Pancreas (tissue), 10 donors: ENCODE data around the gene TRIML2. TPM values are rescaled to one million over a fixed set of nuclear protein-coding genes. Genes with fewer than 3 reads are reported as not detected.

Source experiments
- ATAC-seq, 4 donors: fragments of 200-7000 bp; cut with Tn5 transposase; one replicate each; pipeline versions ENCODE4 v1.8.0 to v1.9.1; 2020; ENCODE audit warnings: mild to moderate bottlenecking in 4 of 4, moderate library complexity in 4 of 4
- DNase-seq, 6 donors: peaks; one replicate each; pipeline ENCODE4 v3.0.0-alpha.2; 2020
- FAIRE-seq: peaks from 2 replicates; lab custom pipeline; 2012; peaks lifted over from hg19 to GRCh38; lab: Jason Lieb, UNC
- H3K27ac ChIP-seq, 4 donors: fragments of 200-600 bp; sonication (generic); 1 replicate in 3 of 4; 2 replicates in 1 of 4; pipeline versions ENCODE4 v1.5.0 to v1.8.0; 2020
- H3K27me3 ChIP-seq, 4 donors: fragments of 200-600 bp; one replicate each; pipeline ENCODE4 v1.8.0; 2021
- H3K36me3 ChIP-seq, 3 donors: fragments of 200-600 bp; sonication (generic) in 1 of 3; one replicate each; pipeline versions ENCODE4 v1.5.0 to v1.8.0; 2020 to 2021
- H3K4me1 ChIP-seq, 3 donors: fragments of 200-600 bp; one replicate each; pipeline ENCODE4 v1.8.0; 2021
- H3K4me3 ChIP-seq, 4 donors: fragments of 200-600 bp; sonication (generic) in 2 of 4; one replicate each; pipeline versions ENCODE4 v1.5.0 to v1.8.0; 2020 to 2021
- H3K9me3 ChIP-seq, 4 donors: fragments of 200-600 bp; one replicate each; pipeline ENCODE4 v1.8.0; 2021
- WGBS, 2 donors: extraction: QIAGEN DNeasy Blood & Tissue Kit; methylation state at CpG; one replicate each; pipeline ENCODE4 v1.1.7; 2013; 5-methylcytosine and 5-hydroxymethylcytosine counted together
- intact Hi-C, 3 donors: fragments of 100-400 bp; cut with DNase I; formaldehyde crosslinking; loops; one replicate each; pipeline versions ENCODE4 v1.11.1 to v1.14.2; 2022
- polyA plus RNA-seq, 2 donors: library from polyadenylated mRNA; stranded (reverse); fragments of 200-250 nt; gene quantifications; one replicate each; pipeline ENCODE4 v1.2.3, GENCODE V29; 2013
- total RNA-seq, 6 donors: library from RNA; stranded (reverse); fragmentation: NEBNext Ultra II Directional in 4 of 6; extraction: Animal tissue kit (Norgen Biotek cat#: 25700) in 4 of 6; gene quantifications; one replicate each; pipeline versions ENCODE4 v1.2.1 to v1.2.4, GENCODE V29; 2021 to 2023
- TF ChIP-seq, protein P1 (sequence below), 4 donors: fragments of 200-600 bp; sonication (generic) in 3 of 4; IDR thresholded peaks; one replicate each; pipeline versions ENCODE4 v1.5.0 to v1.8.0; 2021; ENCODE audit warnings: antibody characterized with exemption in 4 of 4
- donor health status: healthy with polysubstance abuse.
- donor health status: DM: no; HTN: no; CAD: no; lungs with moderate emphysema.
- donor health status: DM: no; HTN: no; CAD: no.
- donor health status: control.
- donor health status: control.
- donor health status: Bipolar disorder and iron deficiency.
- donor health status: DM: yes; HTN: yes; CAD: no.
- donor health status: DM: no; HTN: no; CAD: no.
- donor health status: DM: no; HTN: no; CAD: no.
- donor health status: DM: yes; HTN: yes; CAD: no.

Gene TRIML2
- total and polyA plus RNA-seq, 8 donors = not detected

DNA sequence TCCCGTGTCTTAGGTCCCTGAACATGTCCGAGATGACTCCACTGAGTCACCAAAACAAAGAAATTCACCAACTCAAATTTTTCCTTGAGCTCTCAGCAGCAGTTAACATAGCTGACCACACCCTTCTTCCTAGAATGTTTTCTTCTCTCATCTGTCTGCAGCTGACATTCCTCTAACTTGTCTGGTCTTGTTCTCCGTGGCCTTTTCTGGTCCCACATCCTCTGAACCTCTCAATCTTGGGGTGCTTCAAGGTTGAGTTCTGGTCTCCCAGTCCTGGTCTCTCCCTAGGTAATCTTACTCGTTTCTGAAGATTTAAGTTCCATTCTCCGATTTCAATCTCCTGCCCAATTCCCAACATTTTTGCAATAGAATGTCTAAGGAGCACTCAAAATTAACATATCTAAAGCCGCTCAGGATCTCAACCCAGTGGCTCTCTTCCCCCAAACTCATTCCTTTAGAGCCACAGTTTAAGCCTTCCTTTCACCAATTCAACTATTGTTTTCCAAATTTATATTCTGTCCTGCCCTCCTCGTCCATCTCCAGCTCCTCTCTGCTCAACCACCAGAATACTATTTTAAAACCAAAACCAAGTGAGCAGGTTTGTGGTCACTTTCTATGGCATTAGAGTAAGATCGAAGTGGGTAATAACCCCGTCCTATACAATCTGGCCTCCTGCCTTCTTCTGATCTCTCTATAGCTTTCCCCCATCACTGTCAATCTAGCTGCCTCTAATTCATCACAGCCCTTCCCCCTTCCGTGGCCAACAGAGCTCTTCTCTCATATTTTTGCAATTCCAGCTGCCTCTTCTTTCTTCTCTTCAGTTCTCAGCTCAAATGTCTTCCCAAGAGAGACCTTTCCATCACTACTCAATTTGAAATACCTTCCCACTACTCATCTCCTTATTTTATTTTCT is 1.2 kb downstream of the TRIML2 start:
- Histone ChIP-seq H3K27ac (no peak overlapping the region), H3K36me3 (no peaks in the 10 kb centered on the region), H3K4me1 (no peaks in the 10 kb centered on the region), H3K9me3 (no peaks in the 10 kb centered on the region), H3K4me3 (no peak overlapping the region), H3K27me3 (no peaks in the 10 kb centered on the region)
- FAIRE-seq (no peak), DNase-seq (no peak), ATAC-seq (no peak)
- TF ChIP-seq, protein P1, sequence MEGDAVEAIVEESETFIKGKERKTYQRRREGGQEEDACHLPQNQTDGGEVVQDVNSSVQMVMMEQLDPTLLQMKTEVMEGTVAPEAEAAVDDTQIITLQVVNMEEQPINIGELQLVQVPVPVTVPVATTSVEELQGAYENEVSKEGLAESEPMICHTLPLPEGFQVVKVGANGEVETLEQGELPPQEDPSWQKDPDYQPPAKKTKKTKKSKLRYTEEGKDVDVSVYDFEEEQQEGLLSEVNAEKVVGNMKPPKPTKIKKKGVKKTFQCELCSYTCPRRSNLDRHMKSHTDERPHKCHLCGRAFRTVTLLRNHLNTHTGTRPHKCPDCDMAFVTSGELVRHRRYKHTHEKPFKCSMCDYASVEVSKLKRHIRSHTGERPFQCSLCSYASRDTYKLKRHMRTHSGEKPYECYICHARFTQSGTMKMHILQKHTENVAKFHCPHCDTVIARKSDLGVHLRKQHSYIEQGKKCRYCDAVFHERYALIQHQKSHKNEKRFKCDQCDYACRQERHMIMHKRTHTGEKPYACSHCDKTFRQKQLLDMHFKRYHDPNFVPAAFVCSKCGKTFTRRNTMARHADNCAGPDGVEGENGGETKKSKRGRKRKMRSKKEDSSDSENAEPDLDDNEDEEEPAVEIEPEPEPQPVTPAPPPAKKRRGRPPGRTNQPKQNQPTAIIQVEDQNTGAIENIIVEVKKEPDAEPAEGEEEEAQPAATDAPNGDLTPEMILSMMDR (IDR thresholded peaks at IDR 0.05) = no peak
- intact Hi-C loops = no loop called here
- WGBS, 2 donors = 32 to 41% methylated on average over 10 of the region's 10 CpGs

GRCh38 chr4:188106454-188106853 is 2.9 kb downstream of the TRIML2 start:
- Histone ChIP-seq H3K4me1 (no peaks in the 10 kb centered on the region), H3K4me3 (no peak overlapping the region), H3K9me3 (no peaks in the 10 kb centered on the region), H3K36me3 (no peaks in the 10 kb centered on the region), H3K27me3 (no peaks in the 10 kb centered on the region), H3K27ac (no peak overlapping the region)
- ATAC-seq (no peak), DNase-seq (peak in 1 of 6 donors; percentile 66), FAIRE-seq (no peak)
- TF ChIP-seq, protein P1 (IDR thresholded peaks at IDR 0.05) = no peak
- 91 to 94% methylated on average over 40 of the region's 40 CpGs for WGBS, 2 donors
- intact Hi-C loops = no loop called here

DNA sequence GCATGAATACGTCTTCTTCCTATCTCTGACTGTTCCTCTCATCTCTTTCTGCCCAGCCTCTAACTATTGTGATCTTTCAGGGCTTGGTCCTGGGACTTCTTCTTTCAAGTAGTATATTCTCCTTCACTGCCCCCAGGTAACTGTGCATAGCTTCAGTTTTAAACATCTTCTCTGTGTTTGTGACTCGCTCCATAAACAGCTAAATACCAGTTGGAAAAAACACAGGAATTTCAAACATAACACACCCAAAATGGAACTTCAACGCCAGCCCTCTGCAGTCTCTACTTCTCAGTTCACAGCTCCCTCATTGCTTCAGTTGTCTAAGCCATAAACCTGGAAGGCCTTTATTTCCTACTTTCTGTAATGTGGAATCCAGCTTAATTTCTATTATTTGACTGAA is 16.6 kb downstream of the TRIML2 start:
- Histone ChIP-seq H3K36me3 (no peaks in the 10 kb centered on the region), H3K9me3 (no peaks in the 10 kb centered on the region), H3K4me3 (no peak overlapping the region), H3K27me3 (no peaks in the 10 kb centered on the region), H3K27ac (no peak overlapping the region), H3K4me1 (no peaks in the 10 kb centered on the region)
- FAIRE-seq (no peak), DNase-seq (no peak), ATAC-seq (no peak)
- TF ChIP-seq, protein P1 (IDR thresholded peaks at IDR 0.05) = no peak
- intact Hi-C loops = no loop called here
- WGBS, 2 donors = 74 to 77% methylated on average over 3 of the region's 3 CpGs

GRCh38 chr4:188086858-188087257 is 22.5 kb downstream of the TRIML2 start:
- Histone ChIP-seq H3K27ac (no peak overlapping the region), H3K27me3 (no peaks in the 10 kb centered on the region), H3K4me3 (no peak overlapping the region), H3K4me1 (no peaks in the 10 kb centered on the region), H3K9me3 (no peaks in the 10 kb centered on the region), H3K36me3 (no peaks in the 10 kb centered on the region)
- no peak for DNase-seq
- TF ChIP-seq, protein P1 (IDR thresholded peaks at IDR 0.05) = no peak
- intact Hi-C loops = no loop called here
- 59 to 79% methylated on average over 6 of the region's 6 CpGs for WGBS, 2 donors
- no peak for ATAC-seq
- no peak for FAIRE-seq

DNA sequence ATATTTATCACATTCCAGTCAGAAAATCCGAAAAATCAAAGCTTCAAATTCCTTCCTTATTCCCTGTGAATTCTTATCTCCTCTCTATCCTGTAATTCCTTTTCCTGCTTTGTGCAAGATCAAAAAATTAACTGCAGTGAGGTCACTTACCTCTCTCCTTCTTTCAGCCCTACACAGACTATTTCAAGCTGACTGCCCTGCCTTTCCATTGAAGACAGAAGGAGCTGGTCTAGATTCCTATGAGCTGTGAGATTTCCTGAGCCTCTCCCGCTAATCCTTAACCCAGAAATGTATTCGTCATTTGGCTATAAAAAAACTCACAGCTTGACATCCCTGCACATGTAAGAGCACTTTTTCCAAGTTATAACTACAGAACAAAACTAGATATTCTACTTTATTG is 26.6 kb downstream of the TRIML2 start:
- ATAC-seq = no peak
- 43% methylated on average over 3 of the region's 3 CpGs for WGBS, 2 donors

More for the DNA sequence above, 26.6 kb downstream of the TRIML2 start:
- TF ChIP-seq, protein P1 (IDR thresholded peaks at IDR 0.05) = no peak
- FAIRE-seq (no peak), DNase-seq (no peak)
- intact Hi-C loops = no loop called here
- H3K27ac ChIP-seq = no peak overlapping the region
- H3K27me3 ChIP-seq = no peaks in the 10 kb centered on the region
- no peak overlapping the region for H3K4me3 ChIP-seq
- no peaks in the 10 kb centered on the region for H3K4me1 ChIP-seq
- H3K36me3 ChIP-seq = no peaks in the 10 kb centered on the region
- no peaks in the 10 kb centered on the region for H3K9me3 ChIP-seq
